RWPE2 (cell line): ENCODE measurements around the gene CES3.
"Not testable (repeated sequence)": the region's sequence is repeated elsewhere in the genome, so short reads cannot be mapped to it uniquely, and the experiment has no call there.

Experiments used
- ATAC-seq: fragments of 200-7000 bp; cut with Tn5 transposase; 3 replicates; pipeline ENCODE4 v1.9.1; 2021; ENCODE audit warnings: low read depth
- DNase-seq: peaks from one replicate; pipeline ENCODE4 v3.0.0-alpha.2; 2020; ENCODE audit warnings: low spot score
- H3K27ac ChIP-seq: fragments of 450-650 bp; 2 replicates; pipeline ENCODE4 v1.5.1; 2017; ENCODE audit warnings: mild to moderate bottlenecking; ENCODE audit not compliant: poor library complexity, severe bottlenecking
- H3K27me3 ChIP-seq: fragments of 250-450 bp; sonication (Bioruptor Pico); 2 replicates; pipeline ENCODE4 v1.5.1; 2021; ENCODE audit warnings: mild to moderate bottlenecking, moderate library complexity; ENCODE audit not compliant: insufficient read depth, poor library complexity, severe bottlenecking
- H3K36me3 ChIP-seq: fragments of 250-450 bp; sonication (Bioruptor Pico); 2 replicates; pipeline ENCODE4 v1.5.1; 2020; ENCODE audit warnings: low read depth, mild to moderate bottlenecking, moderate library complexity
- H3K4me1 ChIP-seq: fragments of 250-450 bp; sonication (Bioruptor Pico); 2 replicates; pipeline ENCODE4 v1.5.1; 2021; ENCODE audit warnings: mild to moderate bottlenecking, moderate library complexity; ENCODE audit not compliant: insufficient read depth, poor library complexity, severe bottlenecking
- H3K4me3 ChIP-seq: fragments of 250-450 bp; sonication (Bioruptor Pico); 2 replicates; pipeline ENCODE4 v1.5.1; 2021; ENCODE audit warnings: mild to moderate bottlenecking, moderate library complexity; ENCODE audit not compliant: severe bottlenecking
- H3K9me3 ChIP-seq: fragments of 250-450 bp; sonication (Bioruptor Pico); 2 replicates; pipeline ENCODE4 v1.5.1; 2021; ENCODE audit warnings: mild to moderate bottlenecking, moderate library complexity; ENCODE audit not compliant: severe bottlenecking
- CTCF ChIP-seq: fragments of 450-650 bp; IDR thresholded peaks from one replicate; pipeline ENCODE4 v1.5.1; 2017; ENCODE audit warnings: mild to moderate bottlenecking, moderate library complexity; ENCODE audit not compliant: poor library complexity, severe bottlenecking

Gene CES3

GRCh38 chr16:66952430-66953110 lies 8.5 kb upstream of the CES3 start:
- no peak for ATAC-seq
- no peak overlapping the region for H3K4me3 ChIP-seq
- H3K9me3 ChIP-seq, result no peaks in the 10 kb centered on the region
- H3K27ac ChIP-seq, result peak overlapping the region; percentile 36
- H3K4me1 ChIP-seq, result peaks cover 12% of the 10 kb centered on the region
- no peak for TF ChIP-seq CTCF
- no peaks in the 10 kb centered on the region for H3K27me3 ChIP-seq
- no peak for DNase-seq
- H3K36me3 ChIP-seq, result no peaks in the 10 kb centered on the region

GRCh38 chr16:66953462-66954096 lies 7.5 kb upstream of the CES3 start:
- peak; percentile 78 for ATAC-seq
- Histone ChIP-seq H3K9me3 (no peaks in the 10 kb centered on the region), H3K4me3 (no peak overlapping the region), H3K36me3 (no peaks in the 10 kb centered on the region), H3K27ac (peak overlapping the region; percentile 36), H3K4me1 (peaks cover 12% of the 10 kb centered on the region), H3K27me3 (no peaks in the 10 kb centered on the region)
- TF ChIP-seq CTCF, result no peak
- DNase-seq, result no peak

GRCh38 chr16:66954097-66954659 lies 6.9 kb upstream of the CES3 start:
- H3K36me3 ChIP-seq, result no peaks in the 10 kb centered on the region
- peak overlapping the region; percentile 36 for H3K27ac ChIP-seq
- DNase-seq, result no peak
- H3K9me3 ChIP-seq, result no peaks in the 10 kb centered on the region
- peaks cover 12% of the 10 kb centered on the region for H3K4me1 ChIP-seq
- H3K27me3 ChIP-seq, result no peaks in the 10 kb centered on the region
- TF ChIP-seq CTCF, result peak; percentile 93
- H3K4me3 ChIP-seq, result no peak overlapping the region
- ATAC-seq, result peak; percentile 83

- not testable (repeated sequence) for H3K36me3 ChIP-seq, H3K27me3 ChIP-seq, H3K27ac ChIP-seq, H3K4me3 ChIP-seq, DNase-seq, ATAC-seq, H3K9me3 ChIP-seq
- H3K4me1 ChIP-seq, result peaks cover 12% of the 10 kb centered on the region
Observed at GRCh38 chr16:66955363-66956153, 5.5 kb upstream of the CES3 start.

GRCh38 chr16:66956154-66956457 lies 5.0 kb upstream of the CES3 start:
- not testable (repeated sequence) for DNase-seq, H3K27ac ChIP-seq, H3K27me3 ChIP-seq, H3K9me3 ChIP-seq, H3K4me3 ChIP-seq, H3K36me3 ChIP-seq, ATAC-seq
- H3K4me1 ChIP-seq, result peaks cover 12% of the 10 kb centered on the region
